K562 (cell line): Measurements from ENCODE around the gene VBP1. TPM values are rescaled to one million over a fixed set of nuclear protein-coding genes. Genes with fewer than 3 reads are reported as not detected.
"Not testable (repeated sequence)": the region's sequence is repeated elsewhere in the genome, so short reads cannot be mapped to it uniquely, and the experiment has no call there.

Source experiments
- ATAC-seq: fragments of 200-7000 bp; cut with Tn5 transposase; 3 replicates; pipeline ENCODE4 v1.9.1; 2020; ENCODE audit warnings: moderate library complexity
- BruUV-seq: library from RNA; stranded (reverse); fragments of 400-500 nt; replicated peaks from 2 replicates; lab custom pipeline; 2021; lab: Mats Ljungman, UMichigan
- CTCF ChIA-PET: fragments of 300-600 bp; formaldehyde crosslinking; extraction: SDS; loops from one replicate; lab custom pipeline; 2021; ENCODE audit warnings: low intra/inter-chr PET ratio; lab: Yijun Ruan, JAX
- POLR2A ChIA-PET: fragments of 300-600, 350-650 bp; sonication (Branson Sonifier 250); formaldehyde crosslinking; extraction: SDS; loops from one replicate; lab custom pipeline; 2021; ENCODE audit warnings: antibody characterized with exemption, inconsistent platforms; lab: Yijun Ruan, JAX
- DNase-seq, 4 experiments: peaks; one replicate each; pipeline versions ENCODE4 v3.0.0 to v3.0.0-alpha.2; 2011 to 2018; ENCODE audit warnings: low spot score in 3 of 4, mixed read lengths in 3 of 4; ENCODE audit errors: extremely low read depth in 1 of 4
- FAIRE-seq: peaks from 2 replicates; lab custom pipeline; 2011; peaks lifted over from hg19 to GRCh38; lab: Jason Lieb, UNC
- H2AFZ ChIP-seq: 2 replicates; pipeline ENCODE4 v1.6.0; 2011; ENCODE audit warnings: low read depth, low read length, control low read depth, inconsistent platforms
- H3K27ac ChIP-seq: fragments of 200-600 bp; 3 replicates; pipeline ENCODE4 v1.8.0; 2011; ENCODE audit warnings: low read depth, mild to moderate bottlenecking, control low read depth, inconsistent platforms, low read length, moderate library complexity, mixed read lengths; ENCODE audit errors: extremely low read depth
- H3K27me3 ChIP-seq, 2 experiments: fragments of 300-600 bp in 1 of 2; 2 replicates in 1 of 2; 3 replicates in 1 of 2; pipeline versions ENCODE4 v1.6.0 to v1.8.0; 2011; ENCODE audit warnings: inconsistent platforms in 2 of 2, low read length in 2 of 2, mild to moderate bottlenecking in 1 of 2, mixed read lengths in 1 of 2, moderate library complexity in 1 of 2; ENCODE audit not compliant: control insufficient read depth in 2 of 2, insufficient read depth in 2 of 2
- H3K36me3 ChIP-seq: fragments of 300-600 bp; 3 replicates; pipeline ENCODE4 v1.8.0; 2011; ENCODE audit warnings: mild to moderate bottlenecking, low read length, inconsistent platforms; ENCODE audit not compliant: control insufficient read depth, insufficient read depth
- H3K4me1 ChIP-seq, 2 experiments: fragments of 200-600 bp in 1 of 2; replicated peaks in 1 of 2; 2 replicates in 1 of 2; 3 replicates in 1 of 2; pipeline versions ENCODE4 v1.5.1 to v1.8.0; 2011; ENCODE audit warnings: inconsistent platforms in 2 of 2, low read length in 2 of 2, mild to moderate bottlenecking in 1 of 2, mixed read lengths in 1 of 2, moderate library complexity in 1 of 2; ENCODE audit not compliant: control insufficient read depth in 2 of 2, insufficient read depth in 2 of 2
- H3K4me2 ChIP-seq: 2 replicates; pipeline ENCODE4 v1.6.1; 2011; ENCODE audit warnings: low read length, control low read depth, inconsistent platforms, mixed read lengths; ENCODE audit not compliant: insufficient read depth
- H3K4me3 ChIP-seq: fragments of 200-600 bp; sonication (generic), shearing (Covaris generic); 2 replicates; pipeline ENCODE4 v1.5.1; 2016; ENCODE audit warnings: control low read depth, inconsistent platforms
- H3K79me2 ChIP-seq: fragments of 200-600 bp; 3 replicates; pipeline ENCODE4 v1.8.0; 2011; ENCODE audit warnings: low read length, inconsistent platforms; ENCODE audit not compliant: control insufficient read depth, insufficient read depth
- H3K9ac ChIP-seq, 2 experiments: 2 replicates each; pipeline versions ENCODE4 v1.6.0 to v1.6.1; 2011; ENCODE audit warnings: low read depth in 2 of 2, low read length in 2 of 2, control low read depth in 1 of 2, inconsistent platforms in 1 of 2, mild to moderate bottlenecking in 1 of 2, mixed read lengths in 1 of 2; ENCODE audit not compliant: insufficient read depth in 1 of 2
- H3K9me1 ChIP-seq: one replicate; pipeline ENCODE4 v1.6.0; 2011; ENCODE audit warnings: inconsistent platforms, mild to moderate bottlenecking, low read length, moderate library complexity; ENCODE audit not compliant: control insufficient read depth, insufficient read depth
- H3K9me3 ChIP-seq: replicated peaks from 2 replicates; pipeline ENCODE4 v1.5.1; 2011; ENCODE audit warnings: low read depth, low read length, inconsistent platforms; ENCODE audit not compliant: control insufficient read depth, insufficient read depth
- H4K20me1 ChIP-seq: replicated peaks from 2 replicates; pipeline ENCODE4 v1.6.1; 2011; ENCODE audit warnings: low read length, inconsistent platforms, mixed read lengths; ENCODE audit not compliant: control insufficient read depth, insufficient read depth
- NFXL1 ChIP-seq: fragments of 450-650 bp; formaldehyde crosslinking; IDR thresholded peaks from 2 replicates; pipeline ENCODE4 v1.4.0; 2021; ENCODE audit warnings: mild to moderate bottlenecking
- RFX5 ChIP-seq: IDR thresholded peaks from 2 replicates; pipeline ENCODE4 v1.6.1; 2011; ENCODE audit warnings: low read depth, mild to moderate bottlenecking, improper control_type of control experiment, low read length
- TARDBP ChIP-seq: fragments of 450-650 bp; IDR thresholded peaks from 2 replicates; pipeline ENCODE4 v1.6.1; 2016
- ZNF146 ChIP-seq: IDR thresholded peaks from one replicate; pipeline ENCODE4 v1.6.1; 2018; ENCODE audit warnings: missing compliant biosample characterization; ENCODE audit not compliant: unreplicated experiment
- WGBS: fragments of 100-300 bp; shearing (Covaris generic); methylation state at CpG from one replicate; pipeline ENCODE4 v1.1.6; 2016; ENCODE audit warnings: low coverage, mixed read lengths; ENCODE audit not compliant: insufficient coverage; ENCODE audit errors: missing lambda C conversion rate; 5-methylcytosine and 5-hydroxymethylcytosine counted together
- in situ Hi-C: fragments of 300-500 bp; cut with MboI; formaldehyde crosslinking; loops from 4 replicates; pipeline ENCODE4 v1.15.0; 2018; ENCODE audit warnings: inconsistent platforms, mixed read lengths
- intact Hi-C: fragments of 100-400 bp; cut with micrococcal nuclease; formaldehyde crosslinking; loops from 2 replicates; pipeline ENCODE4 v1.14.2; 2022
- polyA plus RNA-seq, 8 experiments: library from polyadenylated mRNA; depleted of rRNA in 4 of 8; stranded (reverse) in 5 of 8; unstranded in 3 of 8; fragments of >200 nt; fragmentation: Nextera tagmentation in 2 of 8; fragmentation: Illumina TruSeq in 1 of 8; extraction: Ambion mirVana in 2 of 8; extraction: Trizol in 1 of 8; gene quantifications; 2 replicates each; pipeline versions ENCODE4 v1.2.1 to v1.2.3, GENCODE V29; 2011 to 2014; ENCODE audit warnings: inconsistent platforms in 1 of 8, missing spikeins in 1 of 8
- total RNA-seq, 7 experiments: library from RNA; depleted of rRNA in 6 of 7; stranded (reverse); fragments of >200 nt in 6 of 7; fragmentation: Illumina TruSeq in 2 of 7; extraction: Trizol in 2 of 7; gene quantifications; 2 replicates each; pipeline versions ENCODE4 v1.2.1 to v1.2.3, GENCODE V29; 2011 to 2021; ENCODE audit warnings: low replicate concordance in 1 of 7

The VBP1 gene
- total and polyA plus RNA-seq, 9 of the 15 experiments (the other 6 are each of a cell fraction or from before 2014, with no cell fraction given): 83.2 to 263 (median 151) TPM

GRCh38 chrX:155266439-155266838 lies 50.2 kb downstream of the VBP1 start:
- Histone ChIP-seq H3K4me2 (no peak overlapping the region), H4K20me1 (no peaks in the 10 kb centered on the region), H3K79me2 (no peaks in the 10 kb centered on the region), H3K27me3 (no peaks in the 10 kb centered on the region), H3K4me1 (no peaks in the 10 kb centered on the region), H3K36me3 (no peaks in the 10 kb centered on the region), H3K27ac (no peak overlapping the region), H3K4me3 (no peak overlapping the region), H2AFZ (no peak overlapping the region), H3K9ac (no peak overlapping the region)
- DNase-seq: no peak
- CTCF ChIA-PET: no interaction called here
- in situ Hi-C loops: no loop called here
- intact Hi-C loops: no loop called here
- no TSS peak for BruUV-seq
- ATAC-seq: no peak
- WGBS: 64% methylated on average over 1 of the region's 1 CpG
- FAIRE-seq: no peak
- POLR2A ChIA-PET: no interaction called here
- TF ChIP-seq RFX5 (peak; percentile 29; the same call in 1 of the 2 replicates), NFXL1 (no peak), TARDBP (no peak)
- TF ChIP-seq, all 486 proteins: peak for 1
- Histone ChIP-seq H3K9me3 (no peaks in the 10 kb centered on the region), H3K9me1 (no peaks in the 10 kb centered on the region)

DNA sequence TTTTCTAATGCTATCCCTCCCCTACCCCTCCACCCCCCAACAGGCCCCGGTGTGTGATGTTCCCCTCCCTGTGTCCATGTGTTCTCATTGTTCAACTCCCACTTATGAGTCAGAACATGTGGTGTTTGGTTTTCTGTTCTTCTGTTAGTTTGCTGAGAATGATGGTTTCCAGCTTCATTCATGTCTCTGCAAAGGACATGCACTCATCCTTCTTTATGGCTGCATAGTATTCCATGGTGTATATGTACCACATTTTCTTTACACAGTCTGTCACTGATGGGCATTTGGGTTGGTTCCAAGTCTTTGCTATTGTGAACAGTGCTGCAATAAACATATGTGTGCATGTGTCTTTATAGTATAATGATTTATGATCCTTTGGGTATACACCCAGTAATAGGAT lies 51.7 kb downstream of the VBP1 start:
- H3K4me3 ChIP-seq, H3K9me3 ChIP-seq, H3K9ac ChIP-seq, H3K4me2 ChIP-seq, H4K20me1 ChIP-seq, ATAC-seq, H3K4me1 ChIP-seq, H2AFZ ChIP-seq, intact Hi-C loops, H3K36me3 ChIP-seq, H3K79me2 ChIP-seq, DNase-seq, BruUV-seq, CTCF ChIA-PET, H3K9me1 ChIP-seq, H3K27me3 ChIP-seq, POLR2A ChIA-PET, FAIRE-seq, in situ Hi-C loops, H3K27ac ChIP-seq: not testable (repeated sequence)
- TF ChIP-seq ZNF146 (CRISPR knock-in tag): peak; percentile 82
- no CpG with 5 or more reads among the region's 1 CpG for WGBS
